ENCODE results near the gene ZBTB7C. TPM values are rescaled to one million over a fixed set of nuclear protein-coding genes. Genes with fewer than 3 reads are reported as not detected.
A peak's percentile ranks its signal among the peaks of the same experiment; 100 is the strongest.

ZBTB7C gene
- total and polyA plus RNA-seq, 8 donors: 1.7 to 8.7 (median 2.7) TPM

DNA sequence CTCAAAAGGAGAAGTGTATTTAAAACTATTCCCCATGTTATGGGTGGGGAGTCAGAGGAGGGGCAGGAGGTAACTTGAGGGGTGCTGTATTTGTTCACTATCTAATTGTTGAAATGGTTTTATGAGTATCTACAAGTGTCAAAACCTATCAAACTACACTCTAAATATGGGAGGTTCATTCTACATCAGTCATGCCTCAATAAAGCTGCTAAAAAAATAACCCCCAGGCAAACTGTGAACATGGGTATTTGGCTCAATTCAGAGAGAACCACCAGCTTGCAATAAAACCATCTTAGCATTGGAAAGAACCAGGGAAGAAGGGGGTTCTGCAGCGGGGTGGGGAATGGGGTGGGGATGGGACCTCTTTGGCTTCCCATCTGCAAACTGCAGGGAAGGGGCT is 302.7 kb downstream of the ZBTB7C start:
- Histone ChIP-seq H3K36me3 (no peaks in the 10 kb centered on the region), H3K27ac (no peak overlapping the region), H3K4me3 (no peak overlapping the region), H3K4me1 (peaks cover 0 to 4% of the 10 kb centered on the region in 2 donors), H3K27me3 (no peaks in the 10 kb centered on the region), H3K9me3 (no peaks in the 10 kb centered on the region)
- no peak for DNase-seq
- intact Hi-C loops (cut with DNase I): no loop called here
- TF ChIP-seq, protein P1, sequence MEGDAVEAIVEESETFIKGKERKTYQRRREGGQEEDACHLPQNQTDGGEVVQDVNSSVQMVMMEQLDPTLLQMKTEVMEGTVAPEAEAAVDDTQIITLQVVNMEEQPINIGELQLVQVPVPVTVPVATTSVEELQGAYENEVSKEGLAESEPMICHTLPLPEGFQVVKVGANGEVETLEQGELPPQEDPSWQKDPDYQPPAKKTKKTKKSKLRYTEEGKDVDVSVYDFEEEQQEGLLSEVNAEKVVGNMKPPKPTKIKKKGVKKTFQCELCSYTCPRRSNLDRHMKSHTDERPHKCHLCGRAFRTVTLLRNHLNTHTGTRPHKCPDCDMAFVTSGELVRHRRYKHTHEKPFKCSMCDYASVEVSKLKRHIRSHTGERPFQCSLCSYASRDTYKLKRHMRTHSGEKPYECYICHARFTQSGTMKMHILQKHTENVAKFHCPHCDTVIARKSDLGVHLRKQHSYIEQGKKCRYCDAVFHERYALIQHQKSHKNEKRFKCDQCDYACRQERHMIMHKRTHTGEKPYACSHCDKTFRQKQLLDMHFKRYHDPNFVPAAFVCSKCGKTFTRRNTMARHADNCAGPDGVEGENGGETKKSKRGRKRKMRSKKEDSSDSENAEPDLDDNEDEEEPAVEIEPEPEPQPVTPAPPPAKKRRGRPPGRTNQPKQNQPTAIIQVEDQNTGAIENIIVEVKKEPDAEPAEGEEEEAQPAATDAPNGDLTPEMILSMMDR (IDR thresholded peaks at IDR 0.05): no peak
- ATAC-seq: no peak

DNA sequence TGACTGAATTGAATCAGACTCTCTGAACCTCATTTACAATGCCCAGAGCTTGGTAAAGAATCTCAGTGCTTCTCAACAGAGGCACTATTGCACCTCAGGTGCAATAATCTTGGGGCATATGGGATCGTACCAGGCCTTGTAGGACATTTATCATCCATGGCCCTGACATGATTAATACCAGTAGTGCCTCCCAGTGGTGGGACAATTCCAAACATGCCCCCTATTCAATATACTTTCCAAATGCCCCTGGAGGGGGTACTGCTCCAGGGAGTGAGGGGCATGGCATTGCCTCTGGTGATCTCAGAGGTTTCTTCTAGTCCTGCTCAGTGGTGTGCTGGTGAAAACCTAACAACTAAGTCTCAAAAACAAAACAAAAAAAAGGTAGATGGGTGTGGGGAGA is 303.9 kb downstream of the ZBTB7C start:
- ATAC-seq: no peak

DNA sequence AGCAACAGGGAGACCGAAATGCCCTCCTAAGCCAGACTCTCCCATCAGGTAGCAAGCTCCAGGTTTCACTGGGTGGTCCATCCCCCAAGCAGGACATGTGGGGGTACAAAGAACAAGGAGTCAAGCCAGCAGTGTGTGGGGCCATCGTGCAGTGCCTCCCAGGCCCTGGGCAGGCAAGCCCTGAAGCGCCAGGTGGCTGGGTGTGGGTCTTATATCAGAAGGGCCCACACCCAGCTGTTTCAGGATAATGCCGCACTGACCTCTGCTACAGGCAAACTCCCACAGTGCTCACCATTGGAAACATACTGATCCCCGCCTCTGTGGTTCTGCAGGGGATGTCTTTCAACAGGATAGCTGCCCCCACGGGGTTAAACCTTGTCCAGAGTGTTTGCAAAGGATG is 304.5 kb downstream of the ZBTB7C start:
- Histone ChIP-seq H3K9me3 (no peaks in the 10 kb centered on the region), H3K4me3 (no peak overlapping the region), H3K4me1 (peaks cover 0 to 4% of the 10 kb centered on the region in 2 donors), H3K27me3 (peaks cover 0 to 4% of the 10 kb centered on the region in 2 donors), H3K36me3 (no peaks in the 10 kb centered on the region), H3K27ac (no peak overlapping the region)
- DNase-seq (no peak), ATAC-seq (no peak)
- intact Hi-C loops (cut with DNase I): no loop called here
- TF ChIP-seq, protein P1 (IDR thresholded peaks at IDR 0.05): no peak

More for the DNA sequence above, 303.9 kb downstream of the ZBTB7C start:
- H3K27me3 ChIP-seq: peaks cover 0 to 4% of the 10 kb centered on the region in 2 donors
- no peak for DNase-seq
- no peak overlapping the region for H3K4me3 ChIP-seq
- peaks cover 0 to 4% of the 10 kb centered on the region in 2 donors for H3K4me1 ChIP-seq
- TF ChIP-seq, protein P1 (IDR thresholded peaks at IDR 0.05): no peak
- H3K36me3 ChIP-seq: no peaks in the 10 kb centered on the region
- no peaks in the 10 kb centered on the region for H3K9me3 ChIP-seq
- no peak overlapping the region for H3K27ac ChIP-seq
- intact Hi-C loops (cut with DNase I): no loop called here

DNA sequence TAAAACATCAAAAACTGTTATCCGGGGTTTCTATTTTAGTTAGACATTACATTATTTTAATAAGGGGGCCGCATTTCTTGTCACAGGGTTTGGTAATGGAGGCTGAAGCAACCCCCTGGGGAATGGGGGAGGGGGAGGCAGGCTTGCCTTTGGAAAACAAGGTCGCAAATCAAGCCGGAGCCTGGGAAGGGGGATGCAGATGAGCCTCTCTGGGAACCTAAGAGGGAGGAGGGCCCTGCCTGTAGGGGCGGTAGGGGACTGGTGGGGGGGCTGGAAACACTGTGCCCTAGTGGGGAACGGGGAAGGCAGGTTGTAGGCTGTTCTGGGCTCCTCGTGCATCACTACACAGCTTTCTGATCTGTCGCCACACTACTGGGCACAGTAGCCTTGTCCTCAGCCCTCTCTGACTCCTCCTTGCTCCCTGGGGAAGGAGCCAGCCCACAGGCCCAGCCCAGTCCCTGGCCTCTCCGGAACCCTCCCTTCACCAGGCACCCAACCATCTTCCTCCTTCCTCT is 308.5 kb downstream of the ZBTB7C start:
- H3K27me3 ChIP-seq: peaks cover 0 to 4% of the 10 kb centered on the region in 2 donors
- TF ChIP-seq, protein P1 (IDR thresholded peaks at IDR 0.05): no peak
- intact Hi-C loops (cut with DNase I): no loop called here
- no peak overlapping the region for H3K27ac ChIP-seq
- DNase-seq (no peak), ATAC-seq (peak; percentile 24)
- H3K36me3 ChIP-seq: no peaks in the 10 kb centered on the region
- no peaks in the 10 kb centered on the region for H3K4me1 ChIP-seq
- H3K4me3 ChIP-seq: no peak overlapping the region
- no peaks in the 10 kb centered on the region for H3K9me3 ChIP-seq

DNA sequence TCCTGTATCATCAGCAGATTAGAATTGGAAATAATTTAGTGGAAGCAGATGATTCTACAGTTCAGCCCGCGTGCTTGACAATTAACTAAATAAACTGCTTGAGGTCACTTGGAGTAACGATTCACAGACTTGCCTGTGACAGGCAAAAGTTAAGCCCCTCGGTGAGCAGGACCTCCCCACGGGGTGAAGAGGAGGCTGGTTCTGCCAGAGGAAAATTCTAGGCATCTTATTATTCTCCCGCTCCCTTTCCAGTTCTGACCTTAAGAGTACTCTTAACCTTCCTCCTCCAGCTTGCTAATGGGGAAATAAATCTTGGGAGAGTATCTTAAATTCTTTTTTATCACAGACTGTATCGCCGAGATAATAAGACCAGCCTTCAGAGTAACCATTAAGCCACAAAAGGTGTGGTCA is 309.0 kb downstream of the ZBTB7C start:
- TF ChIP-seq, protein P1 (IDR thresholded peaks at IDR 0.05): no peak
- DNase-seq: no peak
- no peaks in the 10 kb centered on the region for H3K9me3 ChIP-seq

More for the DNA sequence above, 309.0 kb downstream of the ZBTB7C start:
- no peak for ATAC-seq
- Histone ChIP-seq H3K4me3 (no peak overlapping the region), H3K27me3 (peaks cover 0 to 4% of the 10 kb centered on the region in 2 donors), H3K36me3 (no peaks in the 10 kb centered on the region), H3K4me1 (no peaks in the 10 kb centered on the region), H3K27ac (no peak overlapping the region)
- intact Hi-C loops (cut with DNase I): no loop called here

Measured in left lung (tissue), 10 donors.